Ectodermal cell (in vitro differentiated cells): Measurements from ENCODE around the gene MTHFSD.
"Not testable (repeated sequence)": the region's sequence is repeated elsewhere in the genome, so short reads cannot be mapped to it uniquely, and the experiment has no call there.

Experiments used
- H3K27ac ChIP-seq: 2 replicates; pipeline ENCODE4 v1.7.0; 2013; ENCODE audit warnings: mild to moderate bottlenecking, low read depth, low read length; ENCODE audit not compliant: insufficient read depth, poor library complexity, severe bottlenecking
- H3K27me3 ChIP-seq: 2 replicates; pipeline ENCODE4 v1.7.0; 2013; ENCODE audit warnings: mild to moderate bottlenecking, low read length; ENCODE audit not compliant: insufficient read depth, control insufficient read depth, poor library complexity, severe bottlenecking
- H3K36me3 ChIP-seq: one replicate; pipeline ENCODE4 v1.7.0; 2013; ENCODE audit warnings: low read length; ENCODE audit not compliant: control insufficient read depth, insufficient read depth
- H3K4me1 ChIP-seq: one replicate; pipeline ENCODE4 v1.7.0; 2013; ENCODE audit warnings: low read length; ENCODE audit not compliant: control insufficient read depth, insufficient read depth
- H3K4me3 ChIP-seq: 2 replicates; pipeline ENCODE4 v1.7.0; 2013; ENCODE audit warnings: low read depth, low read length, control low read depth; ENCODE audit not compliant: insufficient read depth
- H3K9me3 ChIP-seq: 2 replicates; pipeline ENCODE4 v1.7.0; 2013; ENCODE audit warnings: mild to moderate bottlenecking, low read length, moderate library complexity; ENCODE audit not compliant: control insufficient read depth
- WGBS, 2 experiments: methylation state at CpG; one replicate each; pipeline ENCODE4 v1.1.7; 2013; ENCODE audit warnings: missing lambda C conversion rate in 2 of 2; 5-methylcytosine and 5-hydroxymethylcytosine counted together

The MTHFSD gene

DNA sequence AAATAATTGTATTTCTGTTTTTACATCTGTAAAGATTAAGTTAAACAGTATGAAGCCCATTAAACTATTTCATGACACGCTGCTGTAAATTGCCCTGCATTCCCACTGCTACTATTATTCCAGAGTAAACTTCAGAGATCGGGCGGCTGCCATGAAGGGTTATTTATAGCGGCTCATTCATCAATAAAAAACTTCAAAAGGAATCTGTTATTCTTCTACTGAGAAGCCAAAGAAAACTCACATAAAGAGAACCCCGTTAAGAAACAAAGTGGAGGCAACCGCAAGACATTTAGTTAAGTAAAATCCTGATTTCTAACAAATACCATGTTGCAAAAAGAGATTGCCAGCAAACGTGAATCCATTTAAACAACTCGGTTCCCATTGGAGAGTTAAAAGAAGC, 39.7 kb upstream of the MTHFSD start:
- no peaks in the 10 kb centered on the region for H3K9me3 ChIP-seq
- no peak overlapping the region for H3K4me3 ChIP-seq
- 84 to 91% methylated on average over 8 of the region's 8 CpGs for WGBS, 2 experiments
- peaks cover 5% of the 10 kb centered on the region for H3K4me1 ChIP-seq
- no peaks in the 10 kb centered on the region for H3K36me3 ChIP-seq
- H3K27me3 ChIP-seq = peaks cover under 1% of the 10 kb centered on the region
- H3K27ac ChIP-seq = no peak overlapping the region

DNA sequence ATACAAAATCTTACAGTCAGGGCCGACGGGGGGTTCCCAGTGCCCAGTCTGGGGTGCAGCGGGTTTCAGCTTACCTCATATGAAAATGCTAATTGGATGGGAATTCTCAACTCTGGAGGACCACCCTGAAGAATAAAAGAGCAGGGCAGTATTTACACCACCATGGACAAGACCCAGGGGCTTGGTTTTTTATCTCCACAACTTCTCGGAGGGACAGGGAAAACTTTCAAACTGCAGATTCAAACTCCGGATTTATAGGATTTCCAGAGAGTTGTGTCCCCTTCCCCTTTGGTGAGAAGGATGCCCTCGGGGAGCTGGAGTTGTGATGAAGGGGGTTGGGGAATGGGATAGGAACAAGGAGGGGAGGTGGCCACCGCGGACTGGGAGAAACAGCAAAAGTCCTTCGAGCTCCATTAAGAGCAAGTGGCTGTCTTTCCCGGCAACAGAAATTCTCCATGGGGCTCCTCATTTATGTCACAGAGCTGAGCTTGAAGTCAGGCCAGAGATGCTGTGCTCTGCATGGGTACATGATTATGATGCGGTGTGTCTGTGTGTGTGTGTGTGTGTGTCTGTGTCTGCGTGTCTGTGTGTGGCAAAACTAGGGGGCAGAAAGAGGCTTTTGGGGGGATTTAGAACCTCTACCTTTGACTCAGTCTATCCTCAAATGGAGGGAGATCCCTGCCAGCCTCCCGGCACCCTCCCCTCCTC, 39.0 kb upstream of the MTHFSD start:
- Histone ChIP-seq H3K27me3 (peaks cover 3% of the 10 kb centered on the region), H3K36me3 (no peaks in the 10 kb centered on the region), H3K4me1 (peaks cover 5% of the 10 kb centered on the region), H3K9me3 (no peaks in the 10 kb centered on the region), H3K27ac (no peak overlapping the region), H3K4me3 (no peak overlapping the region)
- 77 to 80% methylated on average over 13 of the region's 13 CpGs for WGBS, 2 experiments

- WGBS, 2 experiments = 92 to 93% methylated on average over 4 of the region's 4 CpGs
- H3K36me3 ChIP-seq = no peaks in the 10 kb centered on the region
- H3K4me3 ChIP-seq = no peak overlapping the region
- peaks cover 3% of the 10 kb centered on the region for H3K27me3 ChIP-seq
- H3K27ac ChIP-seq = no peak overlapping the region
- H3K9me3 ChIP-seq = no peaks in the 10 kb centered on the region
- H3K4me1 ChIP-seq = peaks cover 5% of the 10 kb centered on the region
These were observed 36.2 kb upstream of the MTHFSD start for GRCh38 chr16:86591270-86591669.

DNA sequence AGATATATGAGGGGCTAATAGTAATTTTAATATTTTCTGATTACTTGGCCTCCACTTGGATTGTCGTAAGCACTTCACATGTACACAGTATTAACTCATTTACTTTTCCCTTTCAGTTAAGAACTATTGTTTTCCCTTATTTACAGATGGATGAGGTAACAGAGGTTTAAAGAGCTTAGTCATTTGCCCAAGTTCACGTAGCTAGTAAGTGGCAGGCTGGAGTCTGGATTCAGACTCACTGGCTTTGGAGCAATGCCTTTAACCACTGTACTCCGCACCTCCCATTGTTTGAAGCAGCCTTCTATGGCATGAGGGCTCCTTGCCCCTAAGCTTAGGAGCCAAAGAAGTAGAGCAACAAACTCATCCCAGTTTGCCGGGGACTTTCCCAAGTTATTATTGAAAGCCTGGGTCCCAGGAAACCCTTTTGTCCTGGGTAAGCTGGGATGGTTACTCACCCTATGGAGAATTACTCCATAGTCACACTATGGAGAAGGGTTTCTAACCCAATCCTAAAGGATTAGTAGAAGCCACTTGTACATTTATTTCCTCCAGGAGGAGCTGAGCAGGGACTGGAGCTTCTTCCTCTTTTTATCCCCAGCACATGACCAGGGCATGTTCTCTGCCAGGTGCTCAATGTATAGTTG, 35.6 kb upstream of the MTHFSD start:
- Histone ChIP-seq H3K27me3 (peaks cover 3% of the 10 kb centered on the region), H3K4me3 (no peak overlapping the region), H3K36me3 (no peaks in the 10 kb centered on the region), H3K27ac (no peak overlapping the region), H3K9me3 (no peaks in the 10 kb centered on the region), H3K4me1 (peaks cover 5% of the 10 kb centered on the region)
- 91 to 98% methylated on average over 3 to 4 of the region's 4 CpGs for WGBS, 2 experiments

DNA sequence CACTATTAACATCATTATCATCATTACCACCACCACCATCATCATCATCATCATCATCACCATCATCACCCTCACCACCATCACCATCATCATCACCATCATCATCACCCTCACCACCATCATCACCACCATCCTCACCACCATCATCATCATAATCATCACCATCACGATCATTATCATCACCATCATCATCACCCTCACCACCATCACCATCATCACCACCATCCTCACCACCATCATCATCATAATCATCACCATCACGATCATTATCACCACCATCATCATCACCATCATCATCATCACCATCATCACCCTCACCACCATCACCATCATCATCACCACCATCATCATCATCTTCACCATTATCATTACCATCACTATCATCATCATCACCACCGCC, 32.9 kb upstream of the MTHFSD start:
- not testable (repeated sequence) for H3K4me3 ChIP-seq, H3K27ac ChIP-seq, H3K4me1 ChIP-seq, H3K27me3 ChIP-seq, H3K9me3 ChIP-seq, H3K36me3 ChIP-seq
- WGBS, 2 experiments = 90 to 92% methylated on average over 3 of the region's 3 CpGs

- Histone ChIP-seq H3K4me3 (no peak overlapping the region), H3K27me3 (peaks cover 8% of the 10 kb centered on the region), H3K36me3 (no peaks in the 10 kb centered on the region), H3K9me3 (no peaks in the 10 kb centered on the region), H3K4me1 (no peaks in the 10 kb centered on the region), H3K27ac (no peak overlapping the region)
- 87 to 91% methylated on average over 3 of the region's 3 CpGs for WGBS, 2 experiments
These were observed 32.5 kb upstream of the MTHFSD start for GRCh38 chr16:86587487-86587886.

DNA sequence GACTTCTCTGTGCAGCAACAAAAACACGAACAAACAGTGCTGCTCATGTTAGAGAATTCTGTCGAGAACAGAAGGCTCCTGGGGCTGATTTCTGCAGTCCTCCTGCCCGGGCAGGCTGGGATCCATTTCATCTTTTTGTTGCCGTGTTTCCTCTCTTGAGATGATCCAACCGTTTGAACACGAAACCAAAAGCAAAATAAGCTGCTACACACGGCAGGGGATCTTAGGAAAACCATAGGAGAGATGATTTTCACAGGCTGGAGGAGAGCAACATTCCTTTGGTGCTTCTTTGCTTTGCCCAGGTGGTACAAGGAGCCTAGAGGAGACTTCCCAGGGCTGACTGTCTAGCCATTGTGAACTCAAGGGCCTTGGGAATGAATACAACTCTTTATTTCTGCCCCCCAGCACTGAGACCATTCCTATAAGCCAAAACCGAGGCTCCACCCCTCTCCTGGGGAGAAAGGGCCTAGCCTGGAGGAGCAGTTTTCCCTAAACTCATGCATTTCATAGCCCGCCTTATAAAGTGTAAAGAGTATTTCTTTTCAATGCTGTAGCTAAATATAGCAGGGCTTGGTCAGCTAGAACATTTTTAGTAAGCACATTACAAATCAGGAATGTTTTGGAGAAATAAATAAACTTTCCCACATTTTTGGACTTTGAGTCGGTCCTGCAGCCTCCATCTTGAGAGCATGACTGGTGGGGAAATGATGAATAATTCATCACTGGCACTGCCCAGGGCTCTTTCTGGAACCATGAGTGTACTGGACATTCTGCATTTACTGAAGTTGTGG, 31.0 kb upstream of the MTHFSD start:
- Histone ChIP-seq H3K4me1 (no peaks in the 10 kb centered on the region), H3K27ac (no peak overlapping the region), H3K36me3 (no peaks in the 10 kb centered on the region), H3K9me3 (no peaks in the 10 kb centered on the region), H3K4me3 (no peak overlapping the region), H3K27me3 (peaks cover 23% of the 10 kb centered on the region)
- WGBS, 2 experiments = 83% methylated on average over 10 of the region's 10 CpGs

GRCh38 chr16:86584726-86585721, 30.0 kb upstream of the MTHFSD start:
- Histone ChIP-seq H3K36me3 (no peaks in the 10 kb centered on the region), H3K4me3 (no peak overlapping the region), H3K27ac (no peak overlapping the region), H3K9me3 (no peaks in the 10 kb centered on the region), H3K4me1 (no peaks in the 10 kb centered on the region), H3K27me3 (peaks cover 32% of the 10 kb centered on the region)
- WGBS, 2 experiments = 87 to 92% methylated on average over 12 of the region's 12 CpGs

DNA sequence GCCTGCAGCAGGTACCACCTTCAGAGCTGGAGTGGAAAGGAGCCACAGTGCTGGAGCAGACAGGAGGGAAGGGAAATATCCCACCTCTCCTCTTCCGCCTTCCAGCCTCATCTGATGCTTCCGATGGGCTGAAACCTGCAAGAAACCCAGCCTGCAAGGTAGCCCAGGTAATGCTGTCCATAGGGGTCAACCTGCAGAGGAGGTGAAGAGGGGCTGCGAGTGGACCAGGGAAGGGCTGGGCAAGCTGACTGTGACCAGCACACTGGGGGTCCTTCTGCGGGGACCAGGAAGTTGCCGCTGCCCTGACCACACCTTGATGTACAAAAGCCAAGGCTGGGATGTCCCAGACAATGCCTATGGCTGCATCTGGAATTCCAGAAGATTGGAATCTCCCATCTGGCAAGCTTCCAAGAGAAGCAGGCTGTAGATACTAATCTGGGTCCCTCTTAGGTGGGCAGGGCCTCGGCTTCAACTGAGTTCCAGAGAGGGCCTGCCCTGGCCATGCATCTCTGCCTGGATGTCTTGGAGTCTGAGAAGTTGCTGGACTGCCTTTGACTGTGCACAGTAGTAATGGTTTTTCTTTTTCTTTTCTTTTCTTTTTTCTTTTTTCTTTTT, 29.1 kb upstream of the MTHFSD start:
- Histone ChIP-seq H3K4me3 (no peak overlapping the region), H3K27ac (no peak overlapping the region), H3K27me3 (peaks cover 38% of the 10 kb centered on the region), H3K36me3 (no peaks in the 10 kb centered on the region), H3K9me3 (no peaks in the 10 kb centered on the region), H3K4me1 (no peaks in the 10 kb centered on the region)
- 85 to 90% methylated on average over 6 of the region's 6 CpGs for WGBS, 2 experiments
